PC-3 (cell line): Measurements from ENCODE around the gene NOP9. TPM values are rescaled to one million over a fixed set of nuclear protein-coding genes. Genes with fewer than 3 reads are reported as not detected.
A peak's percentile ranks its signal among the peaks of the same experiment; 100 is the strongest.

ENCODE experiments used
- ATAC-seq: fragments of 200-7000 bp; cut with Tn5 transposase; 2 replicates; pipeline ENCODE4 v1.9.1; 2020; ENCODE audit warnings: mild to moderate bottlenecking, moderate library complexity
- BruUV-seq: library from RNA; stranded (reverse); fragments of 400-500 nt; replicated peaks from 2 replicates; lab custom pipeline; 2021; lab: Mats Ljungman, UMichigan
- CTCF ChIA-PET: fragments of 300-600 bp; sonication (Branson Sonifier 250); formaldehyde crosslinking; loops from one replicate; lab custom pipeline; 2022; ENCODE audit warnings: antibody characterized with exemption; lab: Charles Lee
- POLR2A ChIA-PET: fragments of 300-600 bp; sonication (Branson Sonifier 250); formaldehyde crosslinking; loops from one replicate; lab custom pipeline; 2022; ENCODE audit warnings: antibody characterized with exemption; ENCODE audit not compliant: unreplicated experiment; lab: Charles Lee
- DNase-seq: peaks from one replicate; pipeline ENCODE4 v3.0.0-alpha.2; 2015
- H2AFZ ChIP-seq: fragments of 300-600 bp; sonication (generic); 2 replicates; pipeline ENCODE4 v1.6.0; 2016; ENCODE audit warnings: antibody characterized with exemption, low read length
- H3F3A ChIP-seq: fragments of 300-600 bp; sonication (generic); one replicate; pipeline ENCODE4 v1.6.0; 2017; ENCODE audit warnings: antibody characterized with exemption, low read length, control low read depth, mild to moderate bottlenecking; ENCODE audit not compliant: unreplicated experiment
- H3K27ac ChIP-seq: fragments of 300-600 bp; sonication (generic); 2 replicates; pipeline ENCODE4 v1.5.1; 2016; ENCODE audit warnings: mild to moderate bottlenecking, low read length
- H3K27me3 ChIP-seq: fragments of 300-600 bp; sonication (generic); 2 replicates; pipeline ENCODE4 v1.6.1; 2016; ENCODE audit warnings: low read length, mixed read lengths
- H3K36me3 ChIP-seq: fragments of 300-600 bp; sonication (generic); 2 replicates; pipeline ENCODE4 v1.6.1; 2016; ENCODE audit warnings: low read depth, mixed run types, low read length, mixed read lengths
- H3K4me1 ChIP-seq: fragments of 300-600 bp; sonication (generic); 2 replicates; pipeline ENCODE4 v1.5.1; 2016; ENCODE audit warnings: low read length; ENCODE audit not compliant: insufficient read depth
- H3K4me2 ChIP-seq: fragments of 300-600 bp; sonication (generic); 2 replicates; pipeline ENCODE4 v1.6.0; 2016; ENCODE audit warnings: low read length
- H3K4me3 ChIP-seq: fragments of 300-600 bp; sonication (generic); 2 replicates; pipeline ENCODE4 v1.5.1; 2016; ENCODE audit warnings: mild to moderate bottlenecking, low read length, mixed read lengths
- H3K79me2 ChIP-seq: fragments of 300-600 bp; sonication (generic); 2 replicates; pipeline ENCODE4 v1.6.1; 2017; ENCODE audit warnings: low read length, mixed read lengths
- H3K9ac ChIP-seq: fragments of 300-600 bp; sonication (generic); 2 replicates; pipeline ENCODE4 v1.6.0; 2016; ENCODE audit warnings: mild to moderate bottlenecking, low read length
- H3K9me2 ChIP-seq: fragments of 300-600 bp; sonication (generic); replicated peaks from 2 replicates; pipeline ENCODE4 v1.6.1; 2016; ENCODE audit warnings: mixed run types, low read length, mixed read lengths
- H3K9me3 ChIP-seq: fragments of 300-600 bp; sonication (generic); 2 replicates; pipeline ENCODE4 v1.6.1; 2016; ENCODE audit warnings: low read length, mixed read lengths
- H4K20me1 ChIP-seq: fragments of 300-600 bp; sonication (generic); 2 replicates; pipeline ENCODE4 v1.6.1; 2016; ENCODE audit warnings: low read length, mixed read lengths
- CTCF ChIP-seq: fragments of 300-600 bp; sonication (generic); conservative IDR thresholded peaks from 2 replicates; pipeline ENCODE4 v1.5.1; 2017; ENCODE audit warnings: antibody characterized with exemption, low read depth, mild to moderate bottlenecking, low read length
- EZH2 ChIP-seq: fragments of 300-600 bp; sonication (generic); IDR thresholded peaks from one replicate; pipeline ENCODE4 v1.6.1; 2017; ENCODE audit warnings: antibody characterized with exemption, mild to moderate bottlenecking, low read length; ENCODE audit not compliant: unreplicated experiment
- EZH2phosphoT487 ChIP-seq: fragments of 300-600 bp; sonication (generic); IDR thresholded peaks from 2 replicates; pipeline ENCODE4 v1.6.1; 2018; ENCODE audit warnings: mild to moderate bottlenecking, antibody characterized with exemption, low read length, borderline replicate concordance
- intact Hi-C: fragments of 100-400 bp; cut with micrococcal nuclease; formaldehyde crosslinking; loops from 2 replicates; pipeline ENCODE4 v1.9.0; 2023
- total RNA-seq: library from RNA; depleted of rRNA; stranded (reverse); fragments of >200 nt; gene quantifications from 2 replicates; pipeline ENCODE4 v1.2.3, GENCODE V29; 2014

Gene NOP9
- total RNA-seq, 1 experiment from 2014 or later = 30.4 TPM

- no peaks in the 10 kb centered on the region for H3K9me2 ChIP-seq
- BruUV-seq = no TSS peak
- no peak overlapping the region for H3K4me2 ChIP-seq
- POLR2A ChIA-PET = no interaction called here
- no peaks in the 10 kb centered on the region for H4K20me1 ChIP-seq
- intact Hi-C loops = no loop called here
- TF ChIP-seq EZH2 = no peak
- TF ChIP-seq CTCF = no peak
- no peak for TF ChIP-seq EZH2phosphoT487
- H3F3A ChIP-seq = no peaks in the 10 kb centered on the region
- H3K27ac ChIP-seq = no peak overlapping the region
- DNase-seq = no peak
- H3K4me3 ChIP-seq = no peak overlapping the region
- peaks cover 16% of the 10 kb centered on the region for H3K4me1 ChIP-seq
- no peaks in the 10 kb centered on the region for H3K36me3 ChIP-seq
- H3K27me3 ChIP-seq = no peaks in the 10 kb centered on the region
- no peaks in the 10 kb centered on the region for H3K79me2 ChIP-seq
- CTCF ChIA-PET = no interaction called here
- H2AFZ ChIP-seq = no peak overlapping the region
- no peaks in the 10 kb centered on the region for H3K9me3 ChIP-seq
- no peak for ATAC-seq
- no peak overlapping the region for H3K9ac ChIP-seq
These were observed 21.2 kb upstream of the NOP9 start for GRCh38 chr14:24278424-24278823.

- Histone ChIP-seq H3K36me3 (no peaks in the 10 kb centered on the region), H3K9me2 (no peaks in the 10 kb centered on the region), H3K4me1 (peaks cover 7% of the 10 kb centered on the region), H3K9ac (no peak overlapping the region), H3K27me3 (no peaks in the 10 kb centered on the region), H3F3A (no peaks in the 10 kb centered on the region), H4K20me1 (no peaks in the 10 kb centered on the region), H3K4me3 (no peak overlapping the region), H2AFZ (no peak overlapping the region), H3K9me3 (no peaks in the 10 kb centered on the region), H3K79me2 (no peaks in the 10 kb centered on the region), H3K4me2 (no peak overlapping the region), H3K27ac (no peak overlapping the region)
- CTCF ChIA-PET = interaction anchor here (0.7 to 1.0 kb wide), 2 partner anchors 17 to 18 kb away, joined by 3 read pairs; no protein-coding TSS in a partner anchor
- no TSS peak for BruUV-seq
- POLR2A ChIA-PET = interaction anchor here (0.7 kb wide), 1 partner anchor 8 kb away, joined by 3 read pairs; the partner anchor contains the start of gene RABGGTA
- intact Hi-C loops = no loop called here
- DNase-seq (peak; percentile 56), ATAC-seq (no peak)
- TF ChIP-seq CTCF (peak; percentile 56; the same call in 1 of the 2 replicates), EZH2phosphoT487 (no peak), EZH2 (no peak)
These were observed 20.1 kb upstream of the NOP9 start for GRCh38 chr14:24279301-24280186.
